CD4-positive, CD25-positive, alpha-beta regulatory T cell (primary cell): ENCODE results near the gene CALML3. TPM values are rescaled to one million over a fixed set of nuclear protein-coding genes. Genes with fewer than 3 reads are reported as not detected.

Experiments used
- ATAC-seq, 2 donors: fragments of 150-1000 bp; cut with Tn5 transposase; one replicate each; pipeline ENCODE4 v1.10.0; 2021; ENCODE audit warnings: low read depth in 2 of 2, moderate number of reproducible peaks in 2 of 2, moderate library complexity in 1 of 2
- DNase-seq, 3 donors: peaks; one replicate each; pipeline versions ENCODE4 v3.0.0 to v3.0.0-alpha.2; 2012 to 2022; ENCODE audit warnings: mixed read lengths in 1 of 3
- H3K27ac ChIP-seq: one replicate; pipeline ENCODE4 v1.7.0; 2013; ENCODE audit warnings: mild to moderate bottlenecking, low read length; ENCODE audit not compliant: insufficient read depth, poor library complexity, severe bottlenecking
- H3K27me3 ChIP-seq: one replicate; pipeline ENCODE4 v1.7.0; 2013; ENCODE audit warnings: low read length; ENCODE audit not compliant: control insufficient read depth, insufficient read depth
- H3K36me3 ChIP-seq: one replicate; pipeline ENCODE4 v1.7.0; 2013; ENCODE audit warnings: mild to moderate bottlenecking, low read length, moderate library complexity; ENCODE audit not compliant: control insufficient read depth, insufficient read depth
- H3K4me1 ChIP-seq: 2 replicates; pipeline ENCODE4 v1.7.0; 2013; ENCODE audit warnings: mild to moderate bottlenecking, low read length; ENCODE audit not compliant: insufficient read depth, control insufficient read depth, poor library complexity, severe bottlenecking
- H3K4me3 ChIP-seq: one replicate; pipeline ENCODE4 v1.7.0; 2013; ENCODE audit warnings: low read depth, mild to moderate bottlenecking, low read length, moderate library complexity
- H3K9me3 ChIP-seq, 2 experiments: 1 replicate in 1 of 2; 2 replicates in 1 of 2; pipeline ENCODE4 v1.7.0; 2013; ENCODE audit warnings: low read length in 2 of 2, mild to moderate bottlenecking in 1 of 2, moderate library complexity in 1 of 2; ENCODE audit not compliant: control insufficient read depth in 2 of 2
- H3K27ac Mint-ChIP-seq, 3 donors: one replicate each; pipeline ENCODE4 v1.8.0; 2020 to 2022; ENCODE audit warnings: mild to moderate bottlenecking in 3 of 3, mixed read lengths in 3 of 3, moderate library complexity in 2 of 3
- H3K27me3 Mint-ChIP-seq: one replicate; pipeline ENCODE4 v1.8.0; 2022; ENCODE audit warnings: mild to moderate bottlenecking, mixed read lengths
- H3K36me3 Mint-ChIP-seq: one replicate; pipeline ENCODE4 v1.8.0; 2020; ENCODE audit warnings: mixed read lengths
- H3K4me1 Mint-ChIP-seq, 4 donors: one replicate each; pipeline ENCODE4 v1.8.0; 2020 to 2022; ENCODE audit warnings: mixed read lengths in 4 of 4, mild to moderate bottlenecking in 1 of 4
- H3K4me3 Mint-ChIP-seq, 4 donors: one replicate each; pipeline ENCODE4 v1.8.0; 2020 to 2022; ENCODE audit warnings: mild to moderate bottlenecking in 4 of 4, mixed read lengths in 4 of 4, moderate library complexity in 3 of 4
- H3K9me3 Mint-ChIP-seq, 7 donors: one replicate each; pipeline ENCODE4 v1.8.0; 2020 to 2022; ENCODE audit warnings: mixed read lengths in 7 of 7, mild to moderate bottlenecking in 3 of 7, moderate library complexity in 2 of 7
- polyA plus RNA-seq, 4 donors: library from polyadenylated mRNA; unstranded; fragments of 300-500 nt; fragmentation: Illumina TruSeq; gene quantifications; one replicate each; pipeline ENCODE4 v1.2.3, GENCODE V29; 2021
- total RNA-seq: library from RNA; stranded (reverse); gene quantifications from one replicate; pipeline ENCODE4 v1.2.3, GENCODE V29; 2022

CALML3 gene
- total and polyA plus RNA-seq, 5 donors from 2014 or later, result not detected

DNA sequence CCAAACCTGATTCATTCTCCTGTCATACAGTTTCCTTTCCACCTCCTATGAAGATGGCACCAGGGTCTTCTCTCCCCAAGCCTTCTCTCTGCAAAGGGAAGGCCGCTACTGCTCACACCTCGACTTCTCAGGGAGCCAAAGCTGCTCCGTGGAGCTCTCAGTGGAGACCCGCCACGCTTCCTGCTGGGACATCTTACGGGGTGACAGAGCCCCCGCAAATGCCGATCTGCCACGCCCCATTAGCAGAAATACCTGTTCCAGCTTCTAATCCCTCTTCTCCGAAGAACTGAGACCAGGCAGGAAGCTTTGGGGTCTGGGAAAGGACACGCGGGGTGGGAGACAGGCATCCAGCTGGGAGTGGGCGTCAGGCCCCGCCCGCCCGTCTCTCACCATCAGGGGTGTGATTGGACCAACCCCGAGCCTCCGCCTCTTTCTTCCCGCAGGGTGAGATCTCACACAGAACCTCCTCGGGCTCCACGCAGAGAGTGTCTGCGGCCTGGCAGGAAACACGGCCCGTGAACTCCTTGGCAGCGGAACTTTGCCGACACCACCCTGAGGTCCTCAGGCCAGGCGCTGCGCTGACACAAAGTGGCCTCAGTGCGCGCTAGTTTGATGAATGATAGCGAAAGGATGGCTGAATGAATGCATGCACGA, 13.4 kb upstream of the CALML3 start:
- H3K27me3 Mint-ChIP-seq, result peaks cover 8% of the 10 kb centered on the region
- H3K27ac Mint-ChIP-seq, result no peak overlapping the region
- no peaks in the 10 kb centered on the region for H3K9me3 ChIP-seq
- H3K27me3 ChIP-seq, result no peaks in the 10 kb centered on the region
- no peak overlapping the region for H3K27ac ChIP-seq
- H3K4me3 ChIP-seq, result no peak overlapping the region
- no peaks in the 10 kb centered on the region for H3K36me3 Mint-ChIP-seq
- no peak overlapping the region for H3K4me3 Mint-ChIP-seq
- H3K4me1 Mint-ChIP-seq, result peaks cover 0 to 6% (median 2%) of the 10 kb centered on the region in 4 donors
- DNase-seq (no peak), ATAC-seq (no peak)
- no peaks in the 10 kb centered on the region for H3K36me3 ChIP-seq
- no peaks in the 10 kb centered on the region for H3K4me1 ChIP-seq
- H3K9me3 Mint-ChIP-seq, result peaks cover 0 to 2% (median 0%) of the 10 kb centered on the region in 7 donors

DNA sequence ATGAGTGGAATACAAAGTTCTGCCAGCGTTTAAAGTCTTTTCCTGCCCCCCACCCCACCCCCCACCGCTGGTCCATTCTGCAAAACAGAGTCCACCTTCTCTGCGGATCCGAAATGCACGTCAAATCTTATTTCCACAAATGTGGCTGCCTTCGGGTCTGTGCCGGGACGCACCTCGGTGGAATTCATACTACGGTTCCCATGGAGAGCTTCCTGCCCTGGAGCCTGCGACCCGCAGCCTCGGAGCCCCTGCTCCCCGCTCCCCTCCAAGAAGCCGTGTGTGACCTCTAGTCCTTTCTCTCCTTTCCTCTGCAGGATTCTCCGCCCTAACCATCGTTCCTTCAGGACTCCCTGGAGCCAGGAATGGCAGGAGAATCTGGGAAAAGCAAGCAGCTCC, 12.9 kb upstream of the CALML3 start:
- Mint-ChIP-seq H3K9me3 (peaks cover 0 to 3% (median 0%) of the 10 kb centered on the region in 7 donors), H3K27me3 (peaks cover 8% of the 10 kb centered on the region), H3K36me3 (no peaks in the 10 kb centered on the region), H3K27ac (no peak overlapping the region), H3K4me3 (no peak overlapping the region), H3K4me1 (peaks cover 0 to 6% (median 2%) of the 10 kb centered on the region in 4 donors)
- Histone ChIP-seq H3K4me3 (no peak overlapping the region), H3K27me3 (no peaks in the 10 kb centered on the region), H3K36me3 (no peaks in the 10 kb centered on the region), H3K4me1 (no peaks in the 10 kb centered on the region), H3K27ac (no peak overlapping the region), H3K9me3 (no peaks in the 10 kb centered on the region)
- DNase-seq (no peak), ATAC-seq (no peak)

DNA sequence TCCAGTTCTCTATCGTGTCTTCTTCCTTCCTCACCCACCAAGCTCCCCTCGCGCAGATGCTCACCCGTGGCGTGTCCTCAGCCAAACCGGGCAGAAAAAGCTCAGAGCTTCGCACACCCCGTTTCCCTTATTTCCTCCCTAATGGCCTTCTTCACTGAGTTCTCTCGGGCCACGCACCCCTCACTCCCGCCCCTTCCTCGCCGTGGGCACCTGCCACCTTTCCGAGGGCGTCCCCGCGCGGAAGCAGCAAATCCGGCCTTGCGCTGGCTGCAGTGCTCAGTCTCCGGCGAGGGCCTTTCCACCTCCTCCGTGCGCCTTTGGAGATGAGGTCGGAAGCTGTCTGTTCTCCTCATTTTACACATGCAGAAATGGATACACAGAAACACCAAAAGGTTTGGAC, 12.4 kb upstream of the CALML3 start:
- Mint-ChIP-seq H3K27me3 (peaks cover 8% of the 10 kb centered on the region), H3K27ac (no peak overlapping the region)
- ATAC-seq, result no peak

DNA sequence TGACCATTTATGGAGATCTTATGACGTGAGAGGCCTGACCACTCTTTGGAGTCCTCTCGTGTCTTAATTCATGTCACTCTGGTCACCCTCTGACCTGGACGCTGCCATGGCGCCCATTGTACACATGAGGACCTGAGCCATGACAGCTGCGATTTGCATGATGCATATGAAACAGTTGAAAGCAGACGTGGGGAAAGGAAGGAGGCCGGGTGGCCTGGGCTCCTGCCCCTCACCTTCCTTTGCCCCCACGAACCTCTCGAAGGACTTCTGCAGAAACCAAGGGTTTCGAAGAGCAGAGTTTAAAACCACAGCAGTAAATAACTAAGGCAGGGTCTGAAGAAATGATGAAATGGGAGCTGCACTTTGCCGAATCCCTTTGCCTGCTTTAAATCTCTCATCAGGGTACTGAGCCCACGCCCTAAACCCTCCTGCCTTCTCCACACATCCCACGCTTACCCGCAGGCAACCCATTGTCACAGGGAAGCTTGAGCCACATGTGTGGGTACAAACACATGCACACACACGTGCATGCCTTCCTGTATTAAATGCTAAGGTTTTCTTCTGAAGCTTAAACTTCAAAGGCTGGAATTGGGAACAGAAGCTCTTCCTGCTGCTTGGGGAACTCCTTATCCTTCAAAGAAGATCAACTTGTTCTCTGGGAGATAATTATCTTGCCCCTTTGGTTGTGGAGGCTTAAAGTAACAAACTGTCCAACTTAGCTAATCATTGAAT, 11.7 kb upstream of the CALML3 start:
- H3K4me3 ChIP-seq, result no peak overlapping the region
- H3K9me3 ChIP-seq, result no peaks in the 10 kb centered on the region
- no peaks in the 10 kb centered on the region for H3K4me1 ChIP-seq
- H3K36me3 ChIP-seq, result no peaks in the 10 kb centered on the region
- H3K4me1 Mint-ChIP-seq, result peaks cover 0 to 6% (median 2%) of the 10 kb centered on the region in 4 donors
- DNase-seq (no peak), ATAC-seq (no peak)
- H3K27ac Mint-ChIP-seq, result peak overlapping the region in 1 of 3 donors; percentile 52
- no peak overlapping the region for H3K4me3 Mint-ChIP-seq
- H3K36me3 Mint-ChIP-seq, result no peaks in the 10 kb centered on the region
- no peak overlapping the region for H3K27ac ChIP-seq
- no peaks in the 10 kb centered on the region for H3K27me3 ChIP-seq
- H3K9me3 Mint-ChIP-seq, result peaks cover 0 to 3% (median 0%) of the 10 kb centered on the region in 7 donors
- peaks cover 8% of the 10 kb centered on the region for H3K27me3 Mint-ChIP-seq

More for the DNA sequence above, 12.4 kb upstream of the CALML3 start:
- no peak overlapping the region for H3K27ac ChIP-seq
- no peaks in the 10 kb centered on the region for H3K36me3 ChIP-seq
- H3K4me1 ChIP-seq, result no peaks in the 10 kb centered on the region
- peaks cover 0 to 6% (median 2%) of the 10 kb centered on the region in 4 donors for H3K4me1 Mint-ChIP-seq
- H3K36me3 Mint-ChIP-seq, result no peaks in the 10 kb centered on the region
- H3K9me3 Mint-ChIP-seq, result peaks cover 0 to 3% (median 0%) of the 10 kb centered on the region in 7 donors
- no peaks in the 10 kb centered on the region for H3K27me3 ChIP-seq
- no peak for DNase-seq
- H3K9me3 ChIP-seq, result no peaks in the 10 kb centered on the region
- no peak overlapping the region for H3K4me3 Mint-ChIP-seq
- no peak overlapping the region for H3K4me3 ChIP-seq

DNA sequence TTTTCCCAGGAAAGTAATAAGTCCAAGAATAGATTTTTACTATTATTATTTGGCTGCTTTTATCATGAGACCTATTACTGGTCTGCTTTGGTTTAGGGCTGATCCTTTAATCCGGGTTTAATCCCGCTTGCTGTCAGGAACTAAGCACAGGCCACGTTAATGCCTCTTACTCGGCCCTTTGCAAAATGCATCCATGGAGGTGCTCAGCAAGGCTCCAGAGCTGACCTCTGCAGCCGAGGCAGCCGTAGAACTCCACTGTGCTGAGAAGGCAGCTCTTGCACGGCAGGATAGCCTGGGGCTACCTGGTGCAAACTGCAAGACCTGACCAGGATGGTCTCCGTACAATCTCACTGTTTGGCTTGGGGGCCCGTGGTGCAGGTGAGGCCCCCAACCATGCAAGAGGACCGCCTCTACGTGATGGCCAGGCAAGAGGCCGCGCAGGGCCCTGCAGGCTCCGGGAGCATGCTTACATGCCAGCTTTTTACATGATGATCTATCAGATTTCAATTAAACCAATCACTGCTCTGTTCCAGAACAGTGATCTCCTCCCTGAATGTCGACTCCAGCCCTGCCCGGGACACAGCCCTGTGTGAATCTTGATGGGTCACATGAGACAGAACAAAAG, 10.4 kb upstream of the CALML3 start:
- Mint-ChIP-seq H3K4me1 (peaks cover 0 to 6% (median 2%) of the 10 kb centered on the region in 4 donors), H3K36me3 (no peaks in the 10 kb centered on the region), H3K9me3 (peaks cover 0 to 4% (median 0%) of the 10 kb centered on the region in 7 donors), H3K27me3 (peaks cover 9% of the 10 kb centered on the region), H3K4me3 (no peak overlapping the region), H3K27ac (no peak overlapping the region)
- no peak overlapping the region for H3K27ac ChIP-seq
- no peaks in the 10 kb centered on the region for H3K36me3 ChIP-seq
- H3K27me3 ChIP-seq, result no peaks in the 10 kb centered on the region
- no peak overlapping the region for H3K4me3 ChIP-seq
- H3K9me3 ChIP-seq, result no peaks in the 10 kb centered on the region
- no peaks in the 10 kb centered on the region for H3K4me1 ChIP-seq
- DNase-seq, result no peak
- no peak for ATAC-seq

DNA sequence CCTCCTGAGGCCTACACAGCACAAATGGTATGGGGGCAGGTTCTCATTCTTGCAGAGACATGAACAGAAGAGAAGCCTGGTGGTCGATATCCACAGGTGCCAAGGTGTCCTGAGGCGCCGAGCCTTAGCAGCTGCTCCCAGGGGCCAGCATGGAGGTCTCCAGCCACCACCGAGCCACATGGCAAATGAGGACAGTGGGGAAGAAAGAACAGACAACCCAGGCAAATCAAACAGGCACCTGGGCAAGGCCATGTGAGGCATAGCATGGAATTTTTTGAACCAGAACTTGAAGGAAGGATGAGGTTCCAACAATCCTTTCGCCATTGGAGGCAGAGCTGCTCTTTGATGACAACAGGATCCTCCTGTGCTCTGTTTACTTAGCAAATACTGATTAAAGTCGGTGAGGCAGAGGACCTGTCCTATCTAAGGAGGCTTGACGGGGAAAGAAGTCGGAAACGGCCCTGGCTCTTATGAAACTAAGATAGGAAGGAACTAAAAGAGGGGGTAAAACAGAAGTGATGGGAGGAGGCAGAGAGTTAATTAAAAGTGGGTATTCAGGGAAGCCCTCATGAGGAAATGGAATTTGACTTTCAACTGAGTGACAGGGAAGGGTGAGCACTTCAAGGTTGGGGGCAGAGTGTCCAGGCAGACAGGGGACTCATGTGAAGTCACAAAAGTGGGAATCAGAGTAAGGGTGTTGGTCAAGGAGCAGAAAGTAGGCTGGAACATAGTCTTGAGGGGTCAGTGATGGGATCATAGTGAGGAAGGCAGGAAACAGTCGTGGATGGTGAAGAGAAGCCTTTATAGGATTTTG, 8.6 kb upstream of the CALML3 start:
- Histone ChIP-seq H3K4me3 (no peak overlapping the region), H3K36me3 (no peaks in the 10 kb centered on the region), H3K4me1 (no peaks in the 10 kb centered on the region), H3K27me3 (no peaks in the 10 kb centered on the region), H3K27ac (no peak overlapping the region), H3K9me3 (no peaks in the 10 kb centered on the region)
- peaks cover 4% of the 10 kb centered on the region for H3K27me3 Mint-ChIP-seq
- DNase-seq, result no peak
- ATAC-seq, result no peak
- H3K27ac Mint-ChIP-seq, result no peak overlapping the region
- H3K4me3 Mint-ChIP-seq, result no peak overlapping the region
- H3K4me1 Mint-ChIP-seq, result peaks cover 0 to 6% (median 2%) of the 10 kb centered on the region in 4 donors
- peaks cover 0 to 4% (median 0%) of the 10 kb centered on the region in 7 donors for H3K9me3 Mint-ChIP-seq
- H3K36me3 Mint-ChIP-seq, result no peaks in the 10 kb centered on the region

DNA sequence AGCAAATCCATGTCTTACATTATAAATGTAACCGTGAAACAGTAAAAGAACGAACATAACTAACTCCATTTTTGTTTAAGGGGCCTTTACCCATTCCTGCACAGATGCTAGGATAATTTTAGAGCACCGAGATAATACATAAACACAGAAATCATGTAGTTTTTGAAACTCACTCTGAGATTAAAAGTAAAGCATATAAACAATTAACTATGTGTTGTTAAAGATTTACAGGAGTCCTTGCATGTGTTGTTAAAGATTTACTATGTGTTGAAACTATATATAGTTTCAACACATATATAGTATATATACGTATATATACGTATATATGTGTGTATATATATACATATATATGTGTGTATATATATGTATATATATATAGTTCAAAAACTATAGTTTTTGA, 7.2 kb upstream of the CALML3 start:
- no peak overlapping the region for H3K27ac Mint-ChIP-seq
- H3K4me3 Mint-ChIP-seq, result no peak overlapping the region
- peaks cover 10% of the 10 kb centered on the region for H3K27me3 Mint-ChIP-seq

More for the DNA sequence above, 7.2 kb upstream of the CALML3 start:
- H3K4me1 Mint-ChIP-seq, result peaks cover 0 to 6% (median 2%) of the 10 kb centered on the region in 4 donors
- peaks cover 0 to 4% (median 0%) of the 10 kb centered on the region in 7 donors for H3K9me3 Mint-ChIP-seq
- H3K9me3 ChIP-seq, result no peaks in the 10 kb centered on the region
- no peaks in the 10 kb centered on the region for H3K36me3 ChIP-seq
- no peak for ATAC-seq
- no peak overlapping the region for H3K4me3 ChIP-seq
- H3K27me3 ChIP-seq, result peaks cover 3% of the 10 kb centered on the region
- no peak for DNase-seq
- H3K27ac ChIP-seq, result no peak overlapping the region
- H3K36me3 Mint-ChIP-seq, result no peaks in the 10 kb centered on the region
- H3K4me1 ChIP-seq, result no peaks in the 10 kb centered on the region
